ENCODE results near the gene IRGC. TPM values are rescaled to one million over a fixed set of nuclear protein-coding genes. Genes with fewer than 3 reads are reported as not detected.

Gene IRGC
- total and polyA plus RNA-seq, 2 donors (not counting 3 experiments of a cell fraction or from before 2014, with no cell fraction given) = not detected

DNA sequence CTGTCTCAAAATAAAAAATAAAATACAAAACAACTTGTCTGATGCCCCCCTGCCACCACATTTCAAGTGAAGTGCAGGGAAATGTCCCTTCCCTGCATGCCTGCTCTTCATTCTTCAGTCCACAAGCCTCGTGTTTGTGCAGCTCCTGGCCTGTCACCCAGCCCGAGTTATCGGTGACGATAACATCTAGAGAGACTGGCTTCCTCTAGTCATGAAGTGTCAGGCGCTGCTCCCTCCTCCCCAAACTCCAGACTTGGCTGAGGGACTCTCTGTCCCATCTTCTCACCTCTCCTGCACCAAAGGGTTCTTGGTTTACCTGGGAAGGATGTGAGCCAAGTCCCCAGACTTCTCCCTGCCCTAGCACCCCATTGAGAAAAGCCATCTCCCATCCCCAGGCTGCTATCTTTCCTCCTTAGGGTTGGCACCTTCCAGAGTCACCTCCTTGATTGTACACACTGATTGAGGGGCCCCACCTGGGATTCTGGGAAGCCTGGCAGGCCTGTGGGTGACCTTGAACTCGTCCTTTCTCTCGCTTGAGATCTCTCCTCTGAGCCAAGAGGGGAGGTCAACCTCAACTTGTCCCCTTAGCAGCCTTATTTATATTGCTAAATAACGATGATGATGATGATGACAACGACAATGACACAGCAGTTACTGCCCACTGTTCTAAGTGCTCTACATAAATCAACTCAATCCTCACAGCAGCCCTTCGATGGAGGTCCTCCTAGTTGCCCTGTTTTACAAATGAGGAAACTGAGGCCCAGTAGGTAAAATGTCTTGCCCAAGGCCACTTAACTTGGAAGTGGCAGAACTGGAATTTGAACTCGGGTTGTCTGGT is 32.8 kb upstream of the IRGC start:
- peaks cover 0 to 2% of the 10 kb centered on the region in 2 experiments for H3K27me3 ChIP-seq (ENCODE audit: control insufficient read depth in 2 of 2, insufficient read depth in 2 of 2, low read length in 2 of 2)
- POLR2A ChIA-PET = no interaction called here
- TF ChIP-seq EZH2 (IDR thresholded peaks at IDR 0.05; ENCODE audit: borderline replicate concordance, low read depth, low read length, severe bottlenecking) (no peak), MAX (IDR thresholded peaks at IDR 0.05; ENCODE audit: insufficient read depth, insufficient read length) (no peak), MYC (IDR thresholded peaks at IDR 0.05; ENCODE audit: low read depth, low read length) (no peak), POLR2A (IDR thresholded peaks at IDR 0.05; ENCODE audit: low read depth, low read length) (no peak), POLR2AphosphoS5 (IDR thresholded peaks at IDR 0.05; ENCODE audit: insufficient read depth, low read depth, low read length) (no peak), JUN (IDR thresholded peaks at IDR 0.05; ENCODE audit: borderline replicate concordance, insufficient read depth, insufficient read length, low read depth) (no peak), GATA2 (IDR thresholded peaks at IDR 0.05; ENCODE audit: insufficient read depth, insufficient read length, low read depth, low read length) (no peak), FOS (IDR thresholded peaks at IDR 0.05; ENCODE audit: borderline replicate concordance, insufficient read depth, low read length) (no peak), CTCF (IDR thresholded peaks at IDR 0.05; ENCODE audit: extremely low read depth in 1 of 2, insufficient read depth in 1 of 2, low read depth in 1 of 2, low read length in 2 of 2) (no peak)
- no peak overlapping the region for H3K9ac ChIP-seq (replicated peaks; ENCODE audit: extremely low read depth, insufficient read depth, low read length)
- H2AFZ ChIP-seq (ENCODE audit: low read depth, low read length) = no peak overlapping the region
- FAIRE-seq = no peak
- no peaks in the 10 kb centered on the region for H3K79me2 ChIP-seq (ENCODE audit: control insufficient read depth, insufficient read depth, low read length)
- no peak overlapping the region for H3K27ac ChIP-seq (ENCODE audit: insufficient read depth, low read depth, low read length)
- no peaks in the 10 kb centered on the region for H3K36me3 ChIP-seq (ENCODE audit: control insufficient read depth in 2 of 2, extremely low read depth in 1 of 2, insufficient read depth in 2 of 2, low read length in 2 of 2)
- no peaks in the 10 kb centered on the region for H3K9me3 ChIP-seq (replicated peaks; ENCODE audit: control insufficient read depth, insufficient read depth, low read length)
- H3K9me1 ChIP-seq (replicated peaks; ENCODE audit: control insufficient read depth, extremely low read depth, insufficient read depth, low read length) = no peaks in the 10 kb centered on the region
- CTCF ChIA-PET = no interaction called here
- intact Hi-C loops (cut with micrococcal nuclease) (no loop called here), dilution Hi-C loops (cut with MboI; ENCODE audit: extremely low pct_ligation_motif_present, low sequenced_read_pairs) (no loop called here)
- no peak for DNase-seq (ENCODE audit: low read depth, low spot score)
- H3K4me1 ChIP-seq (ENCODE audit: control insufficient read depth, extremely low read depth, insufficient read depth, low read length) = no peaks in the 10 kb centered on the region
- BruUV-seq (replicated peaks) = no TSS peak
- H3K4me2 ChIP-seq (ENCODE audit: insufficient read depth, low read length) = no peak overlapping the region
- H3K4me3 ChIP-seq (replicated peaks in 1 of 3; ENCODE audit: insufficient read depth in 1 of 3, low read depth in 1 of 3, low read length in 3 of 3) = no peak overlapping the region
- no peaks in the 10 kb centered on the region for H4K20me1 ChIP-seq (replicated peaks; ENCODE audit: control insufficient read depth, extremely low read depth, insufficient read depth, low read length)

Measured in endothelial cell of umbilical vein (primary cell).